AG08396 (cell line): ENCODE results near the gene LHX1.

Experiments
- DNase-seq: peaks from one replicate; pipeline ENCODE4 v3.0.0; 2012; ENCODE audit warnings: low spot score, mixed read lengths

LHX1 gene

GRCh38 chr17:36972186-36972700 is 35.0 kb downstream of the LHX1 start:
- DNase-seq = no peak

GRCh38 chr17:36972905-36973304 is 35.6 kb downstream of the LHX1 start:
- DNase-seq = no peak

- no peak for DNase-seq
These were observed 38.7 kb downstream of the LHX1 start for GRCh38 chr17:36975922-36976515.

- no peak for DNase-seq
These were observed 39.8 kb downstream of the LHX1 start for GRCh38 chr17:36977066-36977465.

GRCh38 chr17:36977568-36977967 is 40.3 kb downstream of the LHX1 start:
- no peak for DNase-seq

- DNase-seq = no peak
These were observed 41.7 kb downstream of the LHX1 start for GRCh38 chr17:36978810-36979564.

- DNase-seq = no peak
These were observed 42.3 kb downstream of the LHX1 start for GRCh38 chr17:36979565-36979941.

- no peak for DNase-seq
These were observed 43.0 kb downstream of the LHX1 start for GRCh38 chr17:36980280-36980761.

GRCh38 chr17:36983618-36984017 is 46.3 kb downstream of the LHX1 start:
- DNase-seq = no peak

- DNase-seq = no peak
These were observed 51.9 kb downstream of the LHX1 start for GRCh38 chr17:36989173-36989572.

GRCh38 chr17:36992701-36993100 is 55.4 kb downstream of the LHX1 start:
- no peak for DNase-seq

GRCh38 chr17:36993227-36993626 is 56.0 kb downstream of the LHX1 start:
- no peak for DNase-seq
